Fibroblast of lung (primary cell): Measurements from ENCODE around the gene PADI2. TPM values are rescaled to one million over a fixed set of nuclear protein-coding genes. Genes with fewer than 3 reads are reported as not detected.

ENCODE experiments used
- DNase-seq, 2 donors: peaks; one replicate each; pipeline versions ENCODE4 v3.0.0 to v3.0.0-alpha.2; 2010; ENCODE audit warnings: low read depth in 2 of 2
- H2AFZ ChIP-seq: 2 replicates; pipeline ENCODE4 v1.5.1; 2012; ENCODE audit warnings: low read length, control low read depth, inconsistent platforms
- H3K27ac ChIP-seq: 2 replicates; pipeline ENCODE4 v1.5.1; 2011; ENCODE audit warnings: low read length, control low read depth; ENCODE audit not compliant: insufficient read depth
- H3K27me3 ChIP-seq: 2 replicates; pipeline ENCODE4 v1.5.1; 2011; ENCODE audit warnings: mild to moderate bottlenecking, low read length; ENCODE audit not compliant: control insufficient read depth, insufficient read depth
- H3K36me3 ChIP-seq: 2 replicates; pipeline ENCODE4 v1.5.1; 2011; ENCODE audit warnings: low read length; ENCODE audit not compliant: control insufficient read depth, insufficient read depth
- H3K4me1 ChIP-seq: 2 replicates; pipeline ENCODE4 v1.5.1; 2011; ENCODE audit warnings: low read length; ENCODE audit not compliant: control insufficient read depth, insufficient read depth; ENCODE audit errors: extremely low read depth
- H3K4me2 ChIP-seq: 2 replicates; pipeline ENCODE4 v1.5.1; 2011; ENCODE audit warnings: low read length, control low read depth; ENCODE audit not compliant: insufficient read depth; ENCODE audit errors: extremely low read depth
- H3K4me3 ChIP-seq, 4 experiments: fragments of 200-600 bp in 1 of 4; sonication (generic) in 1 of 4; replicated peaks in 1 of 4; 2 replicates each; pipeline ENCODE4 v1.5.1; 2011 to 2016; ENCODE audit warnings: low read length in 4 of 4, low read depth in 3 of 4, mild to moderate bottlenecking in 3 of 4, control low read depth in 2 of 4, inconsistent platforms in 1 of 4, mixed read lengths in 1 of 4; ENCODE audit not compliant: insufficient read depth in 1 of 4; ENCODE audit errors: control extremely low read depth in 1 of 4
- H3K79me2 ChIP-seq: 2 replicates; pipeline ENCODE4 v1.5.1; 2012; ENCODE audit warnings: mild to moderate bottlenecking, low read length, inconsistent platforms; ENCODE audit not compliant: control insufficient read depth, insufficient read depth
- H3K9ac ChIP-seq: 2 replicates; pipeline ENCODE4 v1.5.1; 2011; ENCODE audit warnings: mild to moderate bottlenecking, low read length, control low read depth; ENCODE audit not compliant: insufficient read depth
- H3K9me3 ChIP-seq: 2 replicates; pipeline ENCODE4 v1.5.1; 2012; ENCODE audit warnings: low read depth, low read length; ENCODE audit not compliant: control insufficient read depth, insufficient read depth
- H4K20me1 ChIP-seq: 2 replicates; pipeline ENCODE4 v1.5.1; 2011; ENCODE audit warnings: low read length; ENCODE audit not compliant: control insufficient read depth, insufficient read depth; ENCODE audit errors: extremely low read depth
- CTCF ChIP-seq, 2 donors: IDR thresholded peaks in 1 of 2; conservative IDR thresholded peaks in 1 of 2; 1 replicate in 1 of 2; 2 replicates in 1 of 2; pipeline ENCODE4 v1.5.1; 2011 to 2012; ENCODE audit warnings: low read length in 2 of 2, control low read depth in 1 of 2, inconsistent platforms in 1 of 2, low read depth in 1 of 2, mild to moderate bottlenecking in 1 of 2
- EZH2 ChIP-seq: IDR thresholded peaks from 2 replicates; pipeline ENCODE4 v1.5.1; 2012; ENCODE audit warnings: low read length, control low read depth, mild to moderate bottlenecking; ENCODE audit errors: missing control alignments
- polyA plus RNA-seq, 2 donors: library from polyadenylated mRNA; depleted of rRNA in 1 of 2; stranded (reverse) in 1 of 2; unstranded in 1 of 2; fragments of >200 nt; gene quantifications; 2 replicates each; pipeline ENCODE4 v1.2.1, GENCODE V29; 2011 to 2012; ENCODE audit warnings: missing spikeins in 1 of 2
- total RNA-seq: library from RNA; depleted of rRNA; stranded (reverse); fragments of >200 nt; gene quantifications from 2 replicates; pipeline ENCODE4 v1.2.1, GENCODE V29; 2014

Gene PADI2
- total and polyA plus RNA-seq, 2 donors (not counting 1 experiment from before 2014, with no cell fraction given) = 0.03 TPM; not detected in 1

DNA sequence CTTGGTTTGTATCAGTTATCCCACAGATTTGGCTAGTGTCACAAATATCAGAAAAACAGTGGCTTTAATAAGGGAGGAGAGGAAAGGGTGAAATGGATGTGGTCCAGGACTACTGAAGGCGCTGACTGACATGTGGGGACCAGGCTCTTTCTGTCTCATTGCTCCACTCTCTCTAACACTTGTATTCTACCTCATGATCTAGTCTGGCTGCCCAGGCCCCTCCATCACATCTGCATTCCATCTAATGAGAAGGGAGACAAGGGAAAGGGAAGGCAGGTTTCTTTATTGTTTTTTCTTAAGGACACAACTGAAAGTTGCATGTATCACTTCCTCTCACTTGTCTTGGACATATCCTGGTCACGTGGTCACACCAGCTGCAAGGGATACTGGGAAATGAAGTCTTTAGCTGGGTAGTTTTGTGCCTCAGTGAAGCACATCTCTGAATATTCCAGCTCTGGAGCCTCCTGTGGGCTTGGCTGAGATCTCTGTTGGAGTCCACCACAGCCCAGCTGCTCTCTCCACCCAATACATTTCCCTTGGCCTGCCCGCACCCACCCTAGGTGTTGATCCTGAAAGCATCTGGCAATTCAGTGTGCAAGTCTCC lies 42.0 kb upstream of the PADI2 start:
- H2AFZ ChIP-seq = no peak overlapping the region
- no peak overlapping the region for H3K4me3 ChIP-seq
- H3K27me3 ChIP-seq = no peaks in the 10 kb centered on the region
- H3K4me1 ChIP-seq = no peaks in the 10 kb centered on the region
- H3K9ac ChIP-seq = no peak overlapping the region
- H3K36me3 ChIP-seq = no peaks in the 10 kb centered on the region
- H3K4me2 ChIP-seq = no peak overlapping the region
- no peak for DNase-seq
- H3K79me2 ChIP-seq = no peaks in the 10 kb centered on the region
- TF ChIP-seq EZH2 (no peak), CTCF (conservative IDR thresholded peaks at IDR 0.05 in 1 of 2, IDR thresholded peaks at IDR 0.05 in 1 of 2; ENCODE audit: low read depth in 1 of 2, low read length in 2 of 2) (no peak)
- H3K9me3 ChIP-seq = no peaks in the 10 kb centered on the region
- no peaks in the 10 kb centered on the region for H4K20me1 ChIP-seq
- H3K27ac ChIP-seq = no peak overlapping the region

GRCh38 chr1:17158961-17159360 lies 39.7 kb upstream of the PADI2 start:
- no peaks in the 10 kb centered on the region for H3K36me3 ChIP-seq
- no peaks in the 10 kb centered on the region for H3K4me1 ChIP-seq
- no peaks in the 10 kb centered on the region for H3K9me3 ChIP-seq
- no peaks in the 10 kb centered on the region for H3K79me2 ChIP-seq
- H4K20me1 ChIP-seq = no peaks in the 10 kb centered on the region
- H3K27ac ChIP-seq = no peak overlapping the region
- no peak overlapping the region for H3K4me2 ChIP-seq
- H3K4me3 ChIP-seq = no peak overlapping the region
- no peak overlapping the region for H3K9ac ChIP-seq
- DNase-seq = peak in 1 of 2 donors; percentile 49
- H2AFZ ChIP-seq = no peak overlapping the region
- H3K27me3 ChIP-seq = no peaks in the 10 kb centered on the region
- no peak for TF ChIP-seq EZH2
- TF ChIP-seq CTCF (conservative IDR thresholded peaks at IDR 0.05 in 1 of 2, IDR thresholded peaks at IDR 0.05 in 1 of 2; ENCODE audit: low read depth in 1 of 2, low read length in 2 of 2) = no peak

GRCh38 chr1:17156108-17156507 lies 36.9 kb upstream of the PADI2 start:
- no peaks in the 10 kb centered on the region for H3K9me3 ChIP-seq
- no peaks in the 10 kb centered on the region for H3K4me1 ChIP-seq
- no peak overlapping the region for H3K4me3 ChIP-seq
- H4K20me1 ChIP-seq = no peaks in the 10 kb centered on the region
- H2AFZ ChIP-seq = no peak overlapping the region
- H3K79me2 ChIP-seq = no peaks in the 10 kb centered on the region
- H3K4me2 ChIP-seq = no peak overlapping the region
- peak; percentile 23 to 44 for DNase-seq
- no peaks in the 10 kb centered on the region for H3K36me3 ChIP-seq
- H3K27ac ChIP-seq = no peak overlapping the region
- no peak for TF ChIP-seq CTCF (conservative IDR thresholded peaks at IDR 0.05 in 1 of 2, IDR thresholded peaks at IDR 0.05 in 1 of 2; ENCODE audit: low read depth in 1 of 2, low read length in 2 of 2)
- TF ChIP-seq EZH2 = no peak
- no peak overlapping the region for H3K9ac ChIP-seq
- no peaks in the 10 kb centered on the region for H3K27me3 ChIP-seq
